Activated T-cell treated with anti-CD3 and anti-CD28 coated beads, Interleukin-2, amount 50 U/mL, for 48 hours (primary cell): ENCODE measurements around the gene GMPS.
"Not testable (repeated sequence)": the region's sequence is repeated elsewhere in the genome, so short reads cannot be mapped to it uniquely, and the experiment has no call there.

Experiments
- DNase-seq, 2 experiments: peaks; one replicate each; pipeline ENCODE4 v3.0.0-alpha.2; 2020

Gene GMPS

GRCh38 chr3:155872904-155873646 lies 2.6 kb downstream of the GMPS start:
- no peak for DNase-seq

GRCh38 chr3:155876037-155876436 lies 5.6 kb downstream of the GMPS start:
- DNase-seq = no peak

GRCh38 chr3:155876503-155876902 lies 6.1 kb downstream of the GMPS start:
- no peak for DNase-seq

GRCh38 chr3:155880286-155880685 lies 9.8 kb downstream of the GMPS start:
- no peak for DNase-seq

GRCh38 chr3:155884292-155884691 lies 13.8 kb downstream of the GMPS start:
- no peak for DNase-seq

- DNase-seq = no peak
Observed at GRCh38 chr3:155885292-155885691, 14.8 kb downstream of the GMPS start.

GRCh38 chr3:155886348-155886747 lies 15.9 kb downstream of the GMPS start:
- not testable (repeated sequence) for DNase-seq

- no peak for DNase-seq
Observed at GRCh38 chr3:155886915-155887314, 16.5 kb downstream of the GMPS start.

GRCh38 chr3:155889212-155889611 lies 18.8 kb downstream of the GMPS start:
- no peak for DNase-seq

- DNase-seq = no peak
Observed at GRCh38 chr3:155889952-155890351, 19.5 kb downstream of the GMPS start.

- no peak for DNase-seq
Observed at GRCh38 chr3:155890671-155891190, 20.3 kb downstream of the GMPS start.

GRCh38 chr3:155891321-155891720 lies 20.9 kb downstream of the GMPS start:
- no peak for DNase-seq

- no peak for DNase-seq
Observed at GRCh38 chr3:155895379-155895900, 25.0 kb downstream of the GMPS start.

- DNase-seq = no peak
Observed at GRCh38 chr3:155906900-155907299, 36.5 kb downstream of the GMPS start.

- no peak for DNase-seq
Observed at GRCh38 chr3:155908086-155908485, 37.6 kb downstream of the GMPS start.

- no peak for DNase-seq
Observed at GRCh38 chr3:155908605-155909004, 38.2 kb downstream of the GMPS start.

GRCh38 chr3:155912090-155912489 lies 41.6 kb downstream of the GMPS start:
- no peak for DNase-seq

- DNase-seq = no peak
Observed at GRCh38 chr3:155912579-155913190, 42.2 kb downstream of the GMPS start.

GRCh38 chr3:155917781-155918180 lies 47.3 kb downstream of the GMPS start:
- DNase-seq = no peak

GRCh38 chr3:155919728-155920127 lies 49.3 kb downstream of the GMPS start:
- no peak for DNase-seq

- DNase-seq = no peak
Observed at GRCh38 chr3:155921486-155921885, 51.0 kb downstream of the GMPS start.

GRCh38 chr3:155934230-155934629 lies 63.8 kb downstream of the GMPS start:
- DNase-seq = no peak

GRCh38 chr3:155938409-155938808 lies 68.0 kb downstream of the GMPS start:
- no peak for DNase-seq

- DNase-seq = no peak
Observed at GRCh38 chr3:155941354-155941753, 70.9 kb downstream of the GMPS start.
